GM12878 (cell line): Measurements from ENCODE around the gene PRDX3. TPM values are rescaled to one million over a fixed set of nuclear protein-coding genes. Genes with fewer than 3 reads are reported as not detected.

Experiments
- BACH1 ChIP-seq: fragments of 450-650 bp; IDR thresholded peaks from 2 replicates; pipeline ENCODE4 v1.6.1; 2017; ENCODE audit warnings: mild to moderate bottlenecking, borderline replicate concordance
- BHLHE40 ChIP-seq, 2 experiments: fragments of 450-650 bp in 1 of 2; IDR thresholded peaks; 2 replicates each; pipeline ENCODE4 v1.6.1; 2011 to 2017; ENCODE audit warnings: low read depth in 2 of 2, borderline replicate concordance in 1 of 2, improper control_type of control experiment in 1 of 2, low read length in 1 of 2, mild to moderate bottlenecking in 1 of 2
- BMI1 ChIP-seq: fragments of 450-650 bp; IDR thresholded peaks from 2 replicates; pipeline ENCODE4 v1.6.1; 2016; ENCODE audit warnings: mild to moderate bottlenecking, moderate library complexity, borderline replicate concordance
- CHD2 ChIP-seq: IDR thresholded peaks from 2 replicates; pipeline ENCODE4 v1.6.1; 2011; ENCODE audit warnings: low read depth, low read length, improper control_type of control experiment, borderline replicate concordance
- CHD4 ChIP-seq: fragments of 200-600 bp; sonication (generic); IDR thresholded peaks from 2 replicates; pipeline ENCODE4 v1.6.1; 2016; ENCODE audit warnings: mild to moderate bottlenecking
- ESRRA ChIP-seq: IDR thresholded peaks from 2 replicates; pipeline ENCODE4 v1.6.1; 2012; ENCODE audit warnings: mild to moderate bottlenecking, low read length, improper control_type of control experiment
- KDM1A ChIP-seq: fragments of 200-600 bp; sonication (generic); IDR thresholded peaks from 2 replicates; pipeline ENCODE4 v1.6.1; 2016; ENCODE audit warnings: borderline replicate concordance
- KLF5 ChIP-seq: fragments of 450-650 bp; IDR thresholded peaks from 2 replicates; pipeline ENCODE4 v1.6.1; 2014; ENCODE audit warnings: mild to moderate bottlenecking; ENCODE audit not compliant: partially characterized antibody
- LARP7 ChIP-seq: fragments of 450-650 bp; IDR thresholded peaks from 2 replicates; pipeline ENCODE4 v1.6.1; 2017; ENCODE audit warnings: mild to moderate bottlenecking
- NFXL1 ChIP-seq: fragments of 450-650 bp; IDR thresholded peaks from 2 replicates; pipeline ENCODE4 v1.6.1; 2017; ENCODE audit warnings: antibody characterized with exemption, mild to moderate bottlenecking, borderline replicate concordance
- NR2F1 ChIP-seq: fragments of 450-650 bp; conservative IDR thresholded peaks from 2 replicates; pipeline ENCODE4 v1.6.1; 2017; ENCODE audit warnings: mild to moderate bottlenecking
- PAX5 ChIP-seq: IDR thresholded peaks from 2 replicates; pipeline ENCODE4 v1.6.1; 2011; ENCODE audit warnings: low read depth, low read length, borderline replicate concordance
- POLR2AphosphoS5 ChIP-seq: IDR thresholded peaks from 2 replicates; pipeline ENCODE4 v1.6.1; 2011; ENCODE audit warnings: mild to moderate bottlenecking, low read length, inconsistent platforms
- RAD21 ChIP-seq: IDR thresholded peaks from 2 replicates; pipeline ENCODE4 v1.6.1; 2011; ENCODE audit warnings: mild to moderate bottlenecking, low read depth, low read length, moderate library complexity; ENCODE audit not compliant: insufficient read depth
- RB1 ChIP-seq: fragments of 450-650 bp; formaldehyde crosslinking; IDR thresholded peaks from 2 replicates; pipeline ENCODE4 v1.6.1; 2017; ENCODE audit warnings: mild to moderate bottlenecking, borderline replicate concordance
- RELA ChIP-seq: fragments of 450-650 bp; IDR thresholded peaks from 2 replicates; pipeline ENCODE4 v1.8.0; 2014; ENCODE audit warnings: borderline replicate concordance; ENCODE audit not compliant: partially characterized antibody
- SMARCA5 ChIP-seq: fragments of 450-650 bp; IDR thresholded peaks from 2 replicates; pipeline ENCODE4 v1.6.1; 2017; ENCODE audit warnings: mild to moderate bottlenecking
- SRF ChIP-seq, 2 experiments: IDR thresholded peaks; 2 replicates each; pipeline ENCODE4 v1.6.1; 2011; ENCODE audit warnings: low read depth in 2 of 2, low read length in 2 of 2, mild to moderate bottlenecking in 1 of 2, moderate library complexity in 1 of 2
- ZBTB4 ChIP-seq: fragments of 450-650 bp; formaldehyde crosslinking; IDR thresholded peaks from 2 replicates; pipeline ENCODE4 v1.4.0; 2022; ENCODE audit warnings: mild to moderate bottlenecking, moderate library complexity
- ZNF592 ChIP-seq: fragments of 450-650 bp; IDR thresholded peaks from 2 replicates; pipeline ENCODE4 v1.6.1; 2017; ENCODE audit warnings: mild to moderate bottlenecking, moderate library complexity
- polyA plus RNA-seq, 11 experiments: library from polyadenylated mRNA; depleted of rRNA in 4 of 11; unstranded in 6 of 11; stranded (reverse) in 5 of 11; fragments of >200 nt; fragmentation: Nextera tagmentation in 4 of 11; fragmentation: Illumina TruSeq in 1 of 11; extraction: Ambion mirVana in 4 of 11; extraction: Trizol in 1 of 11; gene quantifications; 1 replicate in 1 of 11; 2 replicates in 10 of 11; pipeline versions ENCODE4 v1.2.1 to v1.2.3, GENCODE V29; 2011 to 2016; ENCODE audit warnings: inconsistent platforms in 2 of 11, missing spikeins in 2 of 11, low read depth in 1 of 11
- total RNA-seq, 4 experiments: library from RNA; depleted of rRNA in 3 of 4; stranded (reverse); fragments of >200 nt in 3 of 4; fragmentation: Illumina TruSeq in 1 of 4; extraction: Trizol in 1 of 4; gene quantifications; 2 replicates each; pipeline versions ENCODE4 v1.2.1 to v1.2.3, GENCODE V29; 2013 to 2021
- TF ChIP-seq, protein P1 (sequence below): fragments of 450-650 bp; IDR thresholded peaks from 2 replicates; pipeline ENCODE4 v1.6.1; 2018; ENCODE audit warnings: borderline replicate concordance, mild to moderate bottlenecking; ENCODE audit not compliant: partially characterized antibody

The PRDX3 gene
- total and polyA plus RNA-seq, 10 of the 15 experiments (the other 5 are each of a cell fraction or from before 2014, with no cell fraction given) = 195 to 1,431 (median 398) TPM

DNA sequence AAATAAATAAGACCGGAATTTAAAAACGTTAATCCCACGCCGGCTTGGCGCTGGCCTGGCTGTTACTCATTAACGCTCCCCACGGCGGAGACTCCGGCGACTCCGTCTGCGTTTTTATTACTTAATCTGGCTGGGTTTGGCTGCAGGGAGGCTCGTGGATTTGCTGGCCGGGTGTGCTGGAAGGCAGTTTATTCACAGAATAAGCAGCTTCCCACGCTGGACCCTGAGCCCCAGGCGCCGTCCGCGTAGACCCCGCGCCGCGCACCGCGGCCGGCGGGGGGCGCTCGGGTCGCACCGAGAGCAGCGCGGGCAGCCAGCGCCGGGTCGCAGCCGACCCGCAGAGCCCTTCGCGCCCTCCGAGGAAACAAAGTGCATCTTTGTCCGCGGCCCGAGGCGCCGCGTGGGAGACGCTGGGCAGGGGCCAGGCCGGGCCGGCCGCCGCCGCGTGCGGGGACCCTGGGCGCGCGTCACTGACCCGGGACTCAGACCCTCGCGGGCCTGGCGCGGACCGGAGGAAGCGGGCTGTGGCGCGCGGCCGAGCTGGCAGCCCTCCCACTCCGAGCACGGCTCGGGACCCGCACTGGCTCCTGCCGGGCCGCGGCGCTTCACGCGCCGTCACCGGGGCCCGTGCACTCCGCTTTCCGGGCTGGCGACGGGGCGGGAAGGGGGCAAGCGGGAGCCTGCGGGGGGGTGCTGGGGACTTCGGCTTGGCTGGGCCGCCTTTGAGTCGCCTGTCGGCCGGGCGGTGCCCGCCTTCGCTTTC is 28.2 kb upstream of the PRDX3 start (continued):
- TF ChIP-seq ZNF592 (peak; percentile 60; the same call in 1 of the 2 replicates), NFXL1 (peak; percentile 46; the same call in 1 of the 2 replicates), ZBTB4 (no peak), KLF5 (peak; percentile 27), KDM1A (no peak), SRF (IDR thresholded peaks at IDR 0.05; ENCODE audit: low read depth in 2 of 2, low read length in 2 of 2) (peak in 1 of 2 experiments; percentile 41; a peak in 1 of 4 replicates), BMI1 (no peak), ESRRA (no peak), SMARCA5 (peak; percentile 93), PAX5 (0 out of 2 replicates have a peak, but pooled peaks have one; percentile 13), BACH1 (peak; percentile 58), BHLHE40 (IDR thresholded peaks at IDR 0.05; ENCODE audit: borderline replicate concordance in 1 of 2, low read depth in 2 of 2, low read length in 1 of 2) (peak in 1 of 2 experiments; percentile 57; a peak in 2 of 4 replicates), RB1 (peak; percentile 92; the same call in 1 of the 2 replicates), CHD2 (no peak), NR2F1 (peak; percentile 85), POLR2AphosphoS5 (no peak; the same call in 1 of the 2 replicates), RELA (no peak), CHD4 (no peak), RAD21 (peak; percentile 86), LARP7 (peak; percentile 84)
- TF ChIP-seq, protein P1, sequence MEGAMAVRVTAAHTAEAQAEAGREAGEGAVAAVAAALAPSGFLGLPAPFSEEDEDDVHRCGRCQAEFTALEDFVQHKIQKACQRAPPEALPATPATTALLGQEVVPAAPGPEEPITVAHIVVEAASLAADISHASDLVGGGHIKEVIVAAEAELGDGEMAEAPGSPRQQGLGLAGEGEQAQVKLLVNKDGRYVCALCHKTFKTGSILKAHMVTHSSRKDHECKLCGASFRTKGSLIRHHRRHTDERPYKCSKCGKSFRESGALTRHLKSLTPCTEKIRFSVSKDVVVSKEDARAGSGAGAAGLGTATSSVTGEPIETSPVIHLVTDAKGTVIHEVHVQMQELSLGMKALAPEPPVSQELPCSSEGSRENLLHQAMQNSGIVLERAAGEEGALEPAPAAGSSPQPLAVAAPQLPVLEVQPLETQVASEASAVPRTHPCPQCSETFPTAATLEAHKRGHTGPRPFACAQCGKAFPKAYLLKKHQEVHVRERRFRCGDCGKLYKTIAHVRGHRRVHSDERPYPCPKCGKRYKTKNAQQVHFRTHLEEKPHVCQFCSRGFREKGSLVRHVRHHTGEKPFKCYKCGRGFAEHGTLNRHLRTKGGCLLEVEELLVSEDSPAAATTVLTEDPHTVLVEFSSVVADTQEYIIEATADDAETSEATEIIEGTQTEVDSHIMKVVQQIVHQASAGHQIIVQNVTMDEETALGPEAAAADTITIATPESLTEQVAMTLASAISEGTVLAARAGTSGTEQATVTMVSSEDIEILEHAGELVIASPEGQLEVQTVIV = no peak
